D341Med (cell line): ENCODE results near the gene ANKRD44.

Experiments
- DNase-seq: peaks from one replicate; pipeline ENCODE4 v3.0.0; 2012; ENCODE audit warnings: low spot score

ANKRD44 gene

GRCh38 chr2:196952936-196953335 is 357.6 kb downstream of the ANKRD44 start:
- no peak for DNase-seq

DNA sequence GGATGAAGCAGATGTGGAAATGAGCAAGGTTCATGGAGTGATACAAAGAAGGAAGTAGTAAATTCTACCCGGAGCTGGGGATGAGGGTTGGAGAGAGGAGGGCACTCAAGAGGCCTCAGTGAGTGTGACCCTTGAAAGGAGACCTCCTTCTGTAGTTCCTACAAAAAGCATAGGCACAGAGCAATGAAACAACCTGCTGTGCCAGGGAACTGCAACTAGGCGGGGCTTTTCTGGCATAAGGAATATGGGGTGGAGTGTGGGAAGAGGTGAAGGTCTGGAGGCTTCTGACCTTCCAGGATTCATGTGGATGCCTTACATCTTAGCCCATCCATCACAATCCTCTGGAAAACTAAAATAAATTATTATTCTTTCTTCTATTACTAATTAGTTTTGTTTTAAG is 358.6 kb downstream of the ANKRD44 start:
- DNase-seq: no peak

DNA sequence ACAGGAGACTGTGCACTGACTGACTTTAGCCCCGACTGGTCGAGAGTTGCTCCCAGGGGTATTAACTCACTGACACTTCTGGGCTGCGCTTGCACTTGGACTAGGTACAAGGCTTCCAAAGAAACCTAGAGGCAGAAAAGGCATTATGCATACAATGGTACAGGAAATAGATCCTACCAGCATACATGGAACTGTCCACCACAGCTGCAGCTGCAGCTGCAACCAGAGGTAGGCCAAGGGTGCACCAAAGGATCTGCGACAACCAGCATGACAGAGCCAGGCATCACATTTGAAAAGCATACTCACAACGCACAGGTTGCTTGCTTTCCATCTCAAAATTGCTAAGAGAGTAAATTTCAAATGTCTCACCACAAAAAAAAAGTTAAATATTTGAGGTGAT is 361.5 kb downstream of the ANKRD44 start:
- no peak for DNase-seq

DNA sequence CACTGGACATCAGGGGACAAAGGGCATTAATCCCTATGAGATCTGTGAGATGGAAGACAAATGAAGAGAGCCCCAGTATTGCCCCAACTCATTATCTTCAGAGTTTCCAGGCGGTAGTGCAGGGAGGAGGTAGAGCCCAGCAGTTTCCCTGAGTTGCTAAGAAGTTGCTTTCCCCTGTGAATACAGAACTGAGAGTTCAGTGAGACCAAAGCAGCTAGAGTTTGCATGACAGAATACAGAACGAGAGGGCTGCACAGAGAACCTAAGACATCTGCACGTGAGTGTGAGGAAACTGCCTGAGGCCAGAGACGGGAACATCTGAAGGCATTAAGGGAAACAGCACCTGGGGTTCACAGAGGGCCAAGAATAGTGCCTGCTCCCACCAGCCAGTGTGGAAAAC is 366.0 kb downstream of the ANKRD44 start:
- DNase-seq: no peak

DNA sequence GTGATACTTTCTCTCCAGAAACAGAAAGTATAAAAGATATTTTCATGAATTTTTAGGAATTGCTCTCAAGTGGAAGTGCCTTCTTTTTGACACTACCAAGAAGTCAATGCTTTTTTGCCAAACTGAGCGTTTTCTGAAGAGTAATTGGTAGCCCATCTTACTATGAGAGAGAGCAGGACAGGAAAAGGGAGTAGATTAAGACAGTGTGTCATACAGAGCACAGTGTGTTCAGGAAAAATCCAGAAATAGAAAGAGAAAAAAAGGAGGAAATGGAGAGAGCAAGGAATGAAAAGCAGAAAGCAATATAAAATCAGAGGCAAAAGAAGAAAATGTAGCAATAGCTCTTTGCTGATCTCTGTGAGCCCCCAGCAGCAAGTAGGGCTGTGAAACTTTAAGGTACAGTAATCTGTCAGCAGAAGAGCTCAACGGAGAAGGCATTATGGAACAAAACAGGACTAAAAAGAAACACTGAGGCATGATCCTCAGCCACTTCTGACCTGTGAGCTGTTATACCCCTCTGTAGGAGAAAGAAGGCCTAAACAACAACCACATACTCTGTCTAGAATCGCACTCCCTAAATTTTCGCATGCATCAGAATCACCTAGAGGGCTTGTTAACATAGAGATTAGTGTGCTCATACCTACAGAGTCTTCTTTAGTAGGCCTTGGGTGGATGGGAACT is 369.0 kb downstream of the ANKRD44 start:
- DNase-seq: no peak

DNA sequence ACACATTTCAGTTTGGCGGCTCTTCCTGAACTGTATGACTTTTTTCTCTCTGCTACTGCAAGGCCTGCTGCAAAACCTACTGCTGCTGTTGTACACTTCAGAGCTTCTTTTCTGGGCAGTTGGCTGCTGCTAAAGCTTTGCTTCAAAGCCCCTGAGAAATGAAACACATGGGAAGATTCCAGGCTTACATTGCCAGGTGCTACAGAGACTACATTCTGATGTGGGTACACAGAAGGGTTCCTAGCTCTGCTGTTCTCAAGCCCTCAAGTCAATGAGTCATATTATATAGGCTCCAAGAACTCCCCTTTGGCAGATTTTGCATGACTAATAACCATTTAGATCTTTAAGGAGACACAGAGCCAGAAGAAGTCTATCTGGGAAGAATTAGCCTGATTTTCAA is 371.2 kb downstream of the ANKRD44 start:
- no peak for DNase-seq
